ENCODE results near the gene FAM241A.

FAM241A gene

DNA sequence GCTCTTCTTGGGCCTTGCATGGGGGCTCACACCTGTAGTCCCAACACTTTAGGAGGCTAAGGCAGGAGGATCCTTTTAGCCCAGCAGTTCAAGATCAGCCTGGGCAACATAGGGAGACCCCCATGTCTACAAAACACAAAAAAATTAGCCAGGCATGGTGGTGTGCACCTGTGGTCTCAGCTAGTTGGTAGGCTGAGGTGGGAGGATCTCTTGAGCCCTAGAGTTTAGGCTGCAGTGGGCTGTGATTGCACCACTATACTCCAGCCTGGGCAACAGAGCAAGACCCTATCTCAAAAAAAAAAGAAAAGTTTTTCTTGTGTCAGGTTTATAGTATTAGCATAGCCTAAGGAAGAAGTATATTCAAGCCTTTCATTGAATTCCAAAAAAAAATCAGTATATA, 30.8 kb upstream of the FAM241A start:
- Histone ChIP-seq H3K4me3 (ENCODE audit: low read length) (no peak overlapping the region), H3K4me1 (ENCODE audit: control insufficient read depth, insufficient read depth, low read length) (peaks cover 50% of the 10 kb centered on the region), H3K36me3 (ENCODE audit: control insufficient read depth, insufficient read depth, low read length) (no peaks in the 10 kb centered on the region), H3K9me3 (ENCODE audit: control insufficient read depth, low read length) (no peaks in the 10 kb centered on the region), H3K27me3 (ENCODE audit: control insufficient read depth, insufficient read depth, low read length) (no peaks in the 10 kb centered on the region), H3K9ac (ENCODE audit: low read length) (no peak overlapping the region)

DNA sequence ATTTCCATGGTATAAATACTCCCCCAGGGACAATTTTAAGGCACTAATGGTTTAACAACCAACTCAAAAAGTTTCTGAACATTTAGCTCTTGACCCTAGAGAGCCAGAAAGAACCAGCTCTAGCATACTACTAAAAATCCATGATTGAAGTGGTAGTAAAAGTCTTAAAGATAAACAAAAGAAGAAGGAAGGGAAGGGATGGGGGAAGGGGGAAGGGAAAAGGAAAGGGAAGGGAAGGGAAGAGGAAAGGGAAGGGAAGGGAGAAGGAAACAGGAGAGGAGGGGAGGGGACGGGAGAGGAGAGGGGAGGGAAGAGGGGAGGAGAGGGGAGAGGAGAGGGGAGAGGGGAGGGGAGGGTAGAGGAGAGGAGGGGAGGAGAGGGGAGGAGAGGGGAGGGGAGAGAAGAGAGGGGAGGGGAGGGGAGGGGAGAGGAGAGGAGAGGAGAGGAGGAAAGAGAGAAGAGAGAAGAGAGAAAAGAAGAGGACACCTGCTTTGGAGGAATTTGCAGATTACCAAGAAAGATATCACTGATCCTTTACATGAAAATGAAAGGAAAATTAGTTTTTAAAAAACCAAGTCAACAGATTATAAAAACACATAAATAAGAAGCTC, 26.4 kb upstream of the FAM241A start:
- Histone ChIP-seq H3K4me1 (ENCODE audit: control insufficient read depth, insufficient read depth, low read length) (peaks cover 18% of the 10 kb centered on the region), H3K27me3 (ENCODE audit: control insufficient read depth, insufficient read depth, low read length) (no peaks in the 10 kb centered on the region), H3K9me3 (ENCODE audit: control insufficient read depth, low read length) (no peaks in the 10 kb centered on the region), H3K9ac (ENCODE audit: low read length) (no peak overlapping the region), H3K4me3 (ENCODE audit: low read length) (no peak overlapping the region), H3K36me3 (ENCODE audit: control insufficient read depth, insufficient read depth, low read length) (no peaks in the 10 kb centered on the region)

DNA sequence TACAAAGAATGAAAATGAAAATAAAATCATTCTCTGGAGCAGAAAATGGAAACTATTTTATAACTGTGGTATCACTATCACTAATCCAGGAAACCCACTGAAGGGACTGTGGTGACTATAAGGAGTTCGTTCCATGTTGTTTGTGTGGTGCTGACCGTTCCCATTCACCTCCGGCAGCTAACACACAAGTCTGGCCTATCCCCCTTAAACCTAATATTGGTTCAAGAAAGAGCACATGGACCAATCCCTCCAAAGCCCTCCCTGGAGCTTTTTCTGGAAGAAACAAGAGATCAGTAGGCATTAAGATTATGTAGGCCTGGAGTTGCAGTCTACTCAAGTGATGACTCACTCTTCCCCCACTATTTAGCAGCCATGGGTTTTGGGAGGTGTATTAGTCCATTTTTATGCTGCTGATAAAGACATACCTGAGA, 25.9 kb upstream of the FAM241A start:
- Histone ChIP-seq H3K27me3 (ENCODE audit: control insufficient read depth, insufficient read depth, low read length) (no peaks in the 10 kb centered on the region), H3K36me3 (ENCODE audit: control insufficient read depth, insufficient read depth, low read length) (no peaks in the 10 kb centered on the region), H3K4me1 (ENCODE audit: control insufficient read depth, insufficient read depth, low read length) (peaks cover 13% of the 10 kb centered on the region), H3K9ac (ENCODE audit: low read length) (no peak overlapping the region), H3K9me3 (ENCODE audit: control insufficient read depth, low read length) (no peaks in the 10 kb centered on the region), H3K4me3 (ENCODE audit: low read length) (no peak overlapping the region)

GRCh38 chr4:112120021-112120420, 25.2 kb upstream of the FAM241A start:
- Histone ChIP-seq H3K4me3 (ENCODE audit: low read length) (no peak overlapping the region), H3K36me3 (ENCODE audit: control insufficient read depth, insufficient read depth, low read length) (no peaks in the 10 kb centered on the region), H3K27me3 (ENCODE audit: control insufficient read depth, insufficient read depth, low read length) (no peaks in the 10 kb centered on the region), H3K9ac (ENCODE audit: low read length) (no peak overlapping the region), H3K4me1 (ENCODE audit: control insufficient read depth, insufficient read depth, low read length) (peaks cover 6% of the 10 kb centered on the region), H3K9me3 (ENCODE audit: control insufficient read depth, low read length) (no peaks in the 10 kb centered on the region)

- Histone ChIP-seq H3K9ac (ENCODE audit: low read length) (no peak overlapping the region), H3K27me3 (ENCODE audit: control insufficient read depth, insufficient read depth, low read length) (no peaks in the 10 kb centered on the region), H3K36me3 (ENCODE audit: control insufficient read depth, insufficient read depth, low read length) (no peaks in the 10 kb centered on the region), H3K4me3 (ENCODE audit: low read length) (no peak overlapping the region), H3K4me1 (ENCODE audit: control insufficient read depth, insufficient read depth, low read length) (no peaks in the 10 kb centered on the region), H3K9me3 (ENCODE audit: control insufficient read depth, low read length) (no peaks in the 10 kb centered on the region)
Measured at GRCh38 chr4:112125416-112125815, 19.8 kb upstream of the FAM241A start.

- Histone ChIP-seq H3K27me3 (ENCODE audit: control insufficient read depth, insufficient read depth, low read length) (no peaks in the 10 kb centered on the region), H3K4me3 (ENCODE audit: low read length) (no peak overlapping the region), H3K9me3 (ENCODE audit: control insufficient read depth, low read length) (no peaks in the 10 kb centered on the region), H3K9ac (ENCODE audit: low read length) (no peak overlapping the region), H3K4me1 (ENCODE audit: control insufficient read depth, insufficient read depth, low read length) (peaks cover 4% of the 10 kb centered on the region), H3K36me3 (ENCODE audit: control insufficient read depth, insufficient read depth, low read length) (no peaks in the 10 kb centered on the region)
Measured at GRCh38 chr4:112127048-112127637, 18.1 kb upstream of the FAM241A start.

GRCh38 chr4:112127803-112128202, 17.5 kb upstream of the FAM241A start:
- Histone ChIP-seq H3K9ac (ENCODE audit: low read length) (no peak overlapping the region), H3K36me3 (ENCODE audit: control insufficient read depth, insufficient read depth, low read length) (no peaks in the 10 kb centered on the region), H3K4me3 (ENCODE audit: low read length) (no peak overlapping the region), H3K4me1 (ENCODE audit: control insufficient read depth, insufficient read depth, low read length) (peaks cover 4% of the 10 kb centered on the region), H3K9me3 (ENCODE audit: control insufficient read depth, low read length) (no peaks in the 10 kb centered on the region), H3K27me3 (ENCODE audit: control insufficient read depth, insufficient read depth, low read length) (no peaks in the 10 kb centered on the region)

DNA sequence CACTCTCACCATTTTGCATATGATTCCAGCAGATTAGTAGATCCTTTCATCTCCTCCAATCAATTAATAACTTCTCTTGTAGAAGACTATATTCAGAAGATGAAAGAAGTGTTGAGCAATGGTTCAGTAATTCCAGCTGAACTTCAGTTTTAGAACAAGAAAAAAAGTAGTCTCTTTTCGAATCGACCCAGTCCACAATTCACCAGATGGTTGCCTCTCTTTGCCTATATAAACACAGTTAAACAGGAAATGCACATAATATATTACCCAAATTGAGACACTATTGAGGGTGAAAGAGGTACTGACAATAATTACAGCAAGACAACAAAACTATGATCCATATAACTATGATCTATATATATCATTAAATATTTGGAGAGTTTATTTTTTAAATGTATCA, 16.8 kb upstream of the FAM241A start:
- Histone ChIP-seq H3K27me3 (ENCODE audit: control insufficient read depth, insufficient read depth, low read length) (no peaks in the 10 kb centered on the region), H3K4me1 (ENCODE audit: control insufficient read depth, insufficient read depth, low read length) (peaks cover 4% of the 10 kb centered on the region), H3K9ac (ENCODE audit: low read length) (no peak overlapping the region), H3K36me3 (ENCODE audit: control insufficient read depth, insufficient read depth, low read length) (no peaks in the 10 kb centered on the region), H3K9me3 (ENCODE audit: control insufficient read depth, low read length) (no peaks in the 10 kb centered on the region), H3K4me3 (ENCODE audit: low read length) (no peak overlapping the region)

DNA sequence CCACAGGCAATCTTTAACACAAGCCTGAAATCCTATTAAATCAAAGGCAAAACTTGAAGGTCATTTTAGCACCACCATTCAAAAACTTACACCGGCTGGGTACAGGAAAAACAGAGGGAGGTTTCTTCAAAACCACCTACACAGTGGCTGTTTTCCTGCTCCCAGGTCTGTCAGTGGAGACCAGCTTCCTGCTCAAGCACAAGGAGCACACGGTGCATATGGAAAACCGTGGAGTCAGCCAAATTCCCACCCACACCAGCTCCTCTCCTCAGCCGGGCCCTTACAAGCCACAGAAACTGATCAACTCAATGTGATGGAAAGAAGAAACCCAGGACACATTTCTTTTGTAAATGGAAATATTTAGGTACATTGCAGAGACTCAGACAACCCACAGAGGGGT, 14.3 kb upstream of the FAM241A start:
- Histone ChIP-seq H3K9ac (ENCODE audit: low read length) (no peak overlapping the region), H3K4me1 (ENCODE audit: control insufficient read depth, insufficient read depth, low read length) (peaks cover 4% of the 10 kb centered on the region), H3K9me3 (ENCODE audit: control insufficient read depth, low read length) (no peaks in the 10 kb centered on the region), H3K36me3 (ENCODE audit: control insufficient read depth, insufficient read depth, low read length) (no peaks in the 10 kb centered on the region), H3K27me3 (ENCODE audit: control insufficient read depth, insufficient read depth, low read length) (no peaks in the 10 kb centered on the region), H3K4me3 (ENCODE audit: low read length) (no peak overlapping the region)

DNA sequence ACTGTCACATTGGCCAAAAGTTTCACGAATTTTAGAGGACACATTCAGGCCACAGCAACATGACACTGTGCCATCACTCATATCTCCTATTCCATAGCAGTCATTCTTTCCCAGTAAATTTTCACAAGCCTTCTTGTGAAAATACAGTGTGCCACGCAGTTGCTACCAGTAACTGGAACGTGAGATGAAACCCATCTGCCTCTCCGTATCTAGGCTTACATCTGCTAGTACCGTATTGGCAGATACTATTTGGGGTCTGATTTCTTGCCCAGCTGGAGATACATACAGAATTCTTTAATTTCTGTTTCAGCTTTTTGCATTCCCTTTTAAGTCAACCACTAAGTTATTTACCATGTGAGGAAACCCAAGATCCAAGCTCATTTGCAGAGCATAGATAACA, 8.7 kb upstream of the FAM241A start:
- H3K9me3 ChIP-seq (ENCODE audit: control insufficient read depth, low read length): no peaks in the 10 kb centered on the region
- no peak overlapping the region for H3K9ac ChIP-seq (ENCODE audit: low read length)
- no peaks in the 10 kb centered on the region for H3K27me3 ChIP-seq (ENCODE audit: control insufficient read depth, insufficient read depth, low read length)
- no peaks in the 10 kb centered on the region for H3K36me3 ChIP-seq (ENCODE audit: control insufficient read depth, insufficient read depth, low read length)
- no peak overlapping the region for H3K4me3 ChIP-seq (ENCODE audit: low read length)
- peaks cover under 1% of the 10 kb centered on the region for H3K4me1 ChIP-seq (ENCODE audit: control insufficient read depth, insufficient read depth, low read length)

DNA sequence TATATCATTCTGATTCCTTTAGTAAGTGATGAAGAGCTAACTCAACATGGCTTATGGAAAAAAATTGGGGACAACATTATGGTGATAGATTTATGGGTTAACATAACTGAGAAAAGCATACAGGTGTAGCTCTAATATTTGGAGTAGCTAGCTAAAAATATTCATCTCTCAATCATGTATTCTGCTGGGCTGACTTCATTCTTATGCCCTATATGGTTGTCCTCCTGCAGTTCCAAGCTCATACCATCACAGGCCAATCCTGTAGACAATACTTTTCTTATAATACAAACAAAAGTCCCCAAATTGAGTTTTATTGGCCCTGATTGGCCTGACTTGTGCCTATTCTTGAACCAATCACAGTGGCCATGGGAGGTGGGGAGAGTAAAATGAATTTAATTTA, 6.7 kb upstream of the FAM241A start:
- Histone ChIP-seq H3K4me3 (ENCODE audit: low read length) (no peak overlapping the region), H3K4me1 (ENCODE audit: control insufficient read depth, insufficient read depth, low read length) (peaks cover 6% of the 10 kb centered on the region), H3K36me3 (ENCODE audit: control insufficient read depth, insufficient read depth, low read length) (no peaks in the 10 kb centered on the region), H3K9me3 (ENCODE audit: control insufficient read depth, low read length) (no peaks in the 10 kb centered on the region), H3K9ac (ENCODE audit: low read length) (no peak overlapping the region), H3K27me3 (ENCODE audit: control insufficient read depth, insufficient read depth, low read length) (no peaks in the 10 kb centered on the region)

- Histone ChIP-seq H3K4me3 (ENCODE audit: low read length) (no peak overlapping the region), H3K36me3 (ENCODE audit: control insufficient read depth, insufficient read depth, low read length) (no peaks in the 10 kb centered on the region), H3K27me3 (ENCODE audit: control insufficient read depth, insufficient read depth, low read length) (no peaks in the 10 kb centered on the region), H3K9ac (ENCODE audit: low read length) (no peak overlapping the region), H3K4me1 (ENCODE audit: control insufficient read depth, insufficient read depth, low read length) (peaks cover 6% of the 10 kb centered on the region), H3K9me3 (ENCODE audit: control insufficient read depth, low read length) (no peaks in the 10 kb centered on the region)
Measured at GRCh38 chr4:112140536-112140935, 4.7 kb upstream of the FAM241A start.
